GM18517 (cell line): ENCODE measurements around the gene SAC3D1.

ENCODE experiments used
- ATAC-seq: cut with Tn5 transposase; IDR thresholded peaks from one replicate; pipeline ENCODE4 v1.9.1; 2021; ENCODE audit warnings: mild to moderate bottlenecking, moderate library complexity; ENCODE audit not compliant: unreplicated experiment

SAC3D1 gene

DNA sequence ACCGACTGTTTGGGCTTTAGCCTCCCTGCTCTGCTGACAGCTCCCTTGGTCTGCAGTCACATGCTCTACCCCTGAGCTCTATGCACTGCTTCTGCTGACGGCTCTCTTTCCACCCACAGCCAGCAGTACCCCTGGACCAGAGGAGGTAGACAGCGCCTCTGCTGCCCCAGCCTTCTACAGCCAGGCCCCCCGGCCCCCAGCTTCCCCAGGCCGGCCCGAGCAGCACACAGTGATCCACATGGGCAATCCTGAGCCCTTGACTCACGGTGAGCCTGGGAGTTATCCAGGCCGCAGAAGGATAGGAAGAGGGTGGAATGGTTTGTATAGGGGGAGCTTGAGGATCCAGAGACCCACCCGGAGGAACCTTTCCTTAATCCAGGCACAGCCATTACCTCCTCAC, 45.8 kb downstream of the SAC3D1 start:
- ATAC-seq, result no peak

DNA sequence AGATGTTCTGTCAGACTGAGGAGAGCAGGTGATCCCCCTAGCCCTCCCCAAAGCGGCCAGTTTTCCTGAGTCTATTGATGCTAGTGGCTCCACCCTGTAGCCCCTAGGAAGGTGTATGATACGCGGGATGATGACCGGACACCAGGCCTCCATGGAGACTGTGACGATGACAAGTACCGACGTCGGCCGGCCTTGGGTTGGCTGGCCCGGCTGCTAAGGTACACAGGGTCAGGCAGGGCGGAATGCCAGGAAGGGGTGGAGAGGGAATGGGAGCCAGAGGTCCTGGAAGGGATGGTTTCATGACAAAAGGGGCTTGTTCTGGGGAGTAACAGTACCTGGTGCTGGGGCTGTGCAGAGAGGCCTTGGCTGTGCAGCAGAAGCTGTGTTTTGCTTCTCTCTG, 46.2 kb downstream of the SAC3D1 start:
- ATAC-seq, result no peak

DNA sequence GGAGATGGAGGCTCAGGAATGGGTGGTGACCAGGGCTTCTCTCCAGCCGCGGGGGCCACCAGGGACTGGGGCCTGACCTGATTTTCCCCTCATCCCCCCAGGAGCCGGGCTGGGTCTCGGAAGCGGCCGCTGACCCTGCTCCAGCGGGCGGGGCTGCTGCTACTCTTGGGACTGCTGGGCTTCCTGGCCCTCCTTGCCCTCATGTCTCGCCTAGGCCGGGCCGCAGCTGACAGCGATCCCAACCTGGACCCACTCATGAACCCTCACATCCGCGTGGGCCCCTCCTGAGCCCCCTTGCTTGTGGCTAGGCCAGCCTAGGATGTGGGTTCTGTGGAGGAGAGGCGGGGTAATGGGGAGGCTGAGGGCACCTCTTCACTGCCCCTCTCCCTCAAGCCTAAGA, 46.8 kb downstream of the SAC3D1 start:
- ATAC-seq, result no peak

DNA sequence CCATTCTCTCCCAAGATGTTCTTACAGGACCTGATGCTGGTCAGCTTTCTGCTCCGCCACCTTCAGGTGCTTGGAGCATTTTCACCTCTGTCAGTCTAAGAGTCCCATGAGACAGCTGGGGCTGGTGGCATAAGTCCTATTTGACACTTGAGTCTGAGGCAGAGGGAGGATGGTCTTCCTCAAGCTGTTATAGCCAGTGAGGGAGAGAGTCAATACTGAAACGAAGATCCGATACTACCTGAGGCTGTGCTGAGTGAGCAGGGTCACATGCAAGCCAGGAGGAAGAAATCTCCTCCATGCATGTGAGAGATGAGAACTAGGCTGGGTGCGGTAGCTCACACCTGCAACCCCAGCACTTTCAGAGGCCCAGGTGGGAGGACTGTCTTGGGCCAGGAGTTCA, 48.6 kb downstream of the SAC3D1 start:
- no peak for ATAC-seq

DNA sequence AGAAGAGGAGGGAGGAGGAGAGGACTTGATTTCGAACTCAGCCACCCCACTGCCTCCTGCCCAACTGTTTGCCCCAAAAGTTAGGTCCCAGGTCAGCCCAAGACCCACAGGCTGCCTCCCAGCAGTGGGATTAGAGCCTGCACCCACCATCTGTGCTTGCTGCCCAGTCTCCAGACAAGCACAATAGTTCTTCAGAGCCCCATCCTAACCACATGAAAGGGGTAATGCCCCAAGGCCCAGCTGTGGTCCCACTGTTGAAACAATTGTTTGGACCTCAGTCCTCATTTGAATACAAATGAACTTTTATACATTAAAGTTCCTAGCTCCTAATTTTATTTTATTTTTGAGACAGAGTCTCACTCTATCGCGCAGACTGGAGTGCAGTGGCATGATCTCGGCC, 49.6 kb downstream of the SAC3D1 start:
- ATAC-seq, result no peak
